Urothelium cell line (cell line): ENCODE measurements around the gene LSS.

Experiments used
- DNase-seq: peaks from one replicate; pipeline ENCODE4 v3.0.0; 2011; ENCODE audit warnings: low spot score, mixed read lengths
- FAIRE-seq: peaks from 2 replicates; lab custom pipeline; 2011; peaks lifted over from hg19 to GRCh38; lab: Jason Lieb, UNC

LSS gene

DNA sequence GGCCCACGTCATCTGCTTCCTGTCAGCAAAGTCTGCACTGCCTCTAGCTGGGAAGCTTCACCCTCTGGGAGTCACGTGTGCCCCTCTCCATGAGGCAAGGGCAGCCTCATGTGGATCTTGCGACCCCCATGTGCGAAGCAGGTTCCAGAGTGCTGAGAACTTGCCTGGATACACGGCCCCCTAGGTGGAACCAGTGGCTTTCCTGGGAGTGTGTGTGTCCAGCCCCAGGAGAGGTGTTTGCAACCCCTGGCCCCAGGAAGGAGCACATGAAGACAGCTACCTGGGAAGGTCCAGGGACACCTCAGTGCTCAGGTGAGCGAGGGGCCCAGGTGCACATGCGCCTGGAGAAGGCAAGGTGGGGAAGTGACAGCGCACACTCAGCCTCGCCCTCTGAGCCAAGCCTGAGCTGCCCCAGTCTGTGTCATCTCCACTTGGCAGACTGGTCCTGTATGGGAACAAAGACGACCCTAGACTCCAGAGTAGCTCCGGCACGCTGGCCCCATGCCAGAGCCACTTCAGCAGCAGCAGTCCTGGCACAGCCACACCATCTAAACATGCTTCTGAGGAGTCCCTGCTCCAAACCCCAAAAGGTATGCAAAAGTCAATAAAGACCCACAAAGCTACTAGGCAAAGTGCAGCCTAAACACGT lies 8.9 kb downstream of the LSS start:
- FAIRE-seq, result no peak
- no peak for DNase-seq

GRCh38 chr21:46218906-46219590 lies 9.5 kb downstream of the LSS start:
- FAIRE-seq, result no peak
- no peak for DNase-seq

GRCh38 chr21:46217511-46218196 lies 10.9 kb downstream of the LSS start:
- DNase-seq, result no peak
- FAIRE-seq, result no peak

- no peak for DNase-seq
- FAIRE-seq, result no peak
Observed at GRCh38 chr21:46216132-46216747, 12.3 kb downstream of the LSS start.

GRCh38 chr21:46215436-46216131 lies 13.0 kb downstream of the LSS start:
- no peak for DNase-seq
- FAIRE-seq, result no peak

DNA sequence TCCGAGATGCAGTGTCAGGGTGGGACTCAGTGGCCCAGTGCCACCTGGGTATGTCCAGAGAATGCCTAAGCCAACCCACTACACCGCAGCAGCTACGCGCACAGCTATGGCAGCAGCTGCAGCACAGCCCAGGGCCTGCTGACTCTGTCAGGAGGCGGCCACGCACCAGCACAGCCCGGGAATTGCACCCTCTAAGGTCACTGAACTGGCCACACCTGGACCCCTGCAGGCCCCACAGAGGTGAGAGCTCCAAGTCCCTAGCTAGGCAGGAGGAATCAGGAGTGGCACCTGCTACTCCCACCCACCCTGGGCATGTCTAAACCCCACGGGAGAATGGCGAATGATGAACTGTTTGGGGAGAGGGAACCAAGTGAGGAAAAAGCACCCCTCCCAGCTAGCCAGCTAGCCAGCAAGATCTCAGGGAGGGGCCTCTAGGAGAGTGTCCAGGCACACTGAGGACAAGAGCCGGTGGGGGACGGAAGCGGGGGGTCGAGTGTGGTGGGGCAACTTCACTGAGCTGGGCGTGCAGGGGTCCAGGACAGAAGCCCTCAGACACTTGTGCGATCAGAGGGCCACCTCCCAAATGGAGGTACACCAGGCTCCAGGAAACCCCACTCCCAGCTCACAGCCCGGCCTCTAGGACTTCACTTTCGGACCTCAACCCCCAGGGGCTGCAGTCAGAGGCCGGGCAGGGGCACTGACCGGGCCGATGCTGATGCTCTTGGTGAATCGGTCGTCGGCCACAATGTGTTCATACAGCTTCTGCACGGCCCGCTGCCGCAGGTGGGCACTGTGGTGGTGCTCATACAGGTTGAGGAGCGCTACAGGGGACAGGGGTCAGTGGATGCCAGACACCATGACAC lies 13.9 kb downstream of the LSS start:
- DNase-seq (no peak), FAIRE-seq (no peak)

GRCh38 chr21:46213620-46214286 lies 14.8 kb downstream of the LSS start:
- no peak for DNase-seq

DNA sequence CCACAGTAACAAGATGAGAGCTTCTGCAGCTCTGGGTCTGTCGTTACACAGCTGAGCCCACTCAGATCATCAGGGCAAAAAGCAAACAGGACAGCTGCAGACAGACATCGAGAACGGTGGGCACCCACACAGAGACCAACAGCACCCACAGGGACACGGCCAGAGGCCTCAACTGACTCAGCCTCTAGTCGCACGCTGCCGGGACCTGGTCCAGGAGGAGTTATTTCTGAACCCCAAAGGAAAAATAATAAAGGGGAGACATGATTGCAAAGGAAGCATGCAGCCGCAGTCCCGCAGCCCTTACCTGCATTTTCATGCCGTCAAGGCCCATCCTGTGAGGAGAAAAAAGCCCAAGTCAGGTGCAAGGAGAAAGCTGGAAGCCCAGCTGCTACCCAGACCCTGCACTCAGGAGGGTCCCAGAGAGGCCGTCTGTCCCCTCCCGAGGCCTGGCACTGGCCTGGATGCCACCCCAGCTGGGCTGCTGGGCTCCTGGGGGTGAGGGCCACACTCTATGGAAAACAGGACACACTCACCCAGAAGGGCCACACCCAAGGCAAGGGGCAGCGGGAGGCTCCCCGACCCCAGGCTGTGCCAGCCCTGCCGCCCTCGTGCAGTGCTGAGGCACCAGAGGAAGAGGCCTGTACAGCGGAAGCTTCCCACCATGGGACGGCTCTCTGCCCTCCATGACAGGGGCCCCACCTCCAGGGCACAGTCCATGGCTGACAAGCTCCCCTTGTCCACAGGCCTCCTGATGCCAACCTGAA lies 15.7 kb downstream of the LSS start:
- FAIRE-seq, result no peak
- no peak for DNase-seq

More at GRCh38 chr21:46213620-46214286, 14.8 kb downstream of the LSS start:
- no peak for FAIRE-seq

DNA sequence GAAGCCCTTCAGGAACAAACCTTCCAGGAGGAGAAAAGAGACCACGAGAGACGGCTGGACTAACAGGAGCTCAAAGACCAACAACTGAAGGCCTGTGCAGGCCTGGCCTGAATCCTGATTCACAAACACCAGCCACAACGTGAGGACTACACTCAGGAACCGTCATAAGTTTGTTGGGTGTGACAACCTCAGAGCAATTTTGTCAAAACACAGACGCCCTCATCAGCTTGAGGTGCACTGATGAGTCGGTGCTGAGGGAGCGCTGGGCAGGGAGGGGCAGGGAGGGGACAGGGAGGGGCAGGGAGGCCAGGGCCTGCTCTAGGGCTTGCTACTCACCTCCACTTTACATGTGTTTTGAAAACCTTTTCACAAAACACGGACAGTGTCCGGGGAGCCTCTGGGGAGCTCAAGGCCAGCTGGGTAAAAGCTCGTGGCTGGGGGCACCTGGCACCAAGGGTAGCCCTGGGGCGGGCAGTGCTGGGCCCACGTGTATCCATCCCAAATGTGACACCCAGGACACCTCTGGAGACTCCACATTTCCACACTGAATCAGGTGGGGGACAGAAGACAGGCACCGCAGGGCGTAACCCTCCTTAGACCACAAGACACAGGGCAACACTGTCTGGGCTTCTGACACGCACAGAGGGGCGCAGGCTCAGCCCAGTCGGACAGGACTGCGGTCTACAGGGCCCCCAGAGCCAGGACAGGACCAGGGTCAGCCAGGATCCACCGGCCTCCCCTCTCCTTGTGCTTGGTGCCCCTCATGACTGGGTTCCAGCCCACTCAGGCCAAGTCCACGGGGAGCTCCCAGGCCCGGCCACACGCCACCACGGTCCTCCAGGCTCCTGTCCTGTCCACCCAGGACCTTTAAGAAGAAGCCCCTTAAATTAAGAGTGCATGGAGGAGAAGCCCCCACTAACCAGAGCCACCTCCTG lies 16.5 kb downstream of the LSS start:
- FAIRE-seq, result no peak

DNA sequence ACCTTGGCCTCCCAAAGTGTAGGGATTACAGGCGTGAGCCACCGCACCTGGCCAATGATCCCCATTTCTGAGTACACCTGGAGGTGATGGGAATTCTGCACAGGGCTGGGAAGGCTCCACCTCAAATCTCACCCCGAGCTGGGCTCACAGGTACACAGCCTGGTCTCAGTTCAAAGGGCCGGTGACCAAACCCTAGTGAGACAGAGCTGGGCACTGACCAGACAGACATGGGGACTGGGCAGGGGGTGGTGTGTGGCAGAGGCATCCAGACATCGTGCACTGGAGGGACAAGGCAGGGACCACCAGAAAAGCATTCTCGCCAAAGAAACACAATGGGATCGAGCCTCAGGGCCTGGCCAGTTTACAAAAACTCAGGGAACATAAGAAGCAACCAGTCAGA lies 17.2 kb downstream of the LSS start:
- no peak for DNase-seq
- no peak for FAIRE-seq

More for the DNA sequence above, 16.5 kb downstream of the LSS start:
- DNase-seq, result no peak

DNA sequence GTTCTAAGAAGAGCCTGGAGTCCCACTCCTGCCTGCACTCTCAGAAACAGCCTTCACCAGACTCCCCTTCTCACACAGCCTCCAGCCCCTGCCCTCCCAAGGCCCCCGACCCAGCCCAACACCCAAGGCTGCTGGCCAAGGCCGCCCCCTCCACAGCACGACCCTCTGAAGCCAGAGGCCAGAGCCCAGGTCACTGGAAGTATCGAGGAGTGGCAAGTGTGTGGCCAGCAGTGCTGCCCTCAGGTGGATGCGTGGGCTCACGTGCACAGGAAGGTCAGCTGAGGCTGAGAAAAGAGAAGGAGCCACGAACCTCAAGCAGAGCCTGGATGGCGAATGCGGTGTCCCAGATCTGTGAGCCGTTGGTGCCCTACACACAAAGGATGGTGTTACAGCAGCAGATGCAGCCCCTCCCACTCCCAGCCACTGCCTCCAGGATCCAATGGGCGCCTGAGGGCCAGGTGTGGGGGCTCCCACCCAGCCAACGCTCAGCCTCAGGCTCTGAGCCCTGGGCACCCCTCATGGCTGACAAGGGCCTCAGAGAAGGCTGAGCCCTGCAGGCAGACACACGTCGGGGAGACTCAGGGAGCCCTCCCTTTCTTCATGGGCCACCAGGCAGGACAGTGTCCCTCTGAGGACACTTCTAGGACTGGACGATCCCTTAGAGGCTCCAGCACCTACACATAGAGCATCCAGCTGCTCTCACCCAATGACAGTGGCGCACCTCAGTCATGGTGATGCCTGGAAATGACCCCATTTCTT lies 18.0 kb downstream of the LSS start:
- DNase-seq (no peak), FAIRE-seq (no peak)

DNA sequence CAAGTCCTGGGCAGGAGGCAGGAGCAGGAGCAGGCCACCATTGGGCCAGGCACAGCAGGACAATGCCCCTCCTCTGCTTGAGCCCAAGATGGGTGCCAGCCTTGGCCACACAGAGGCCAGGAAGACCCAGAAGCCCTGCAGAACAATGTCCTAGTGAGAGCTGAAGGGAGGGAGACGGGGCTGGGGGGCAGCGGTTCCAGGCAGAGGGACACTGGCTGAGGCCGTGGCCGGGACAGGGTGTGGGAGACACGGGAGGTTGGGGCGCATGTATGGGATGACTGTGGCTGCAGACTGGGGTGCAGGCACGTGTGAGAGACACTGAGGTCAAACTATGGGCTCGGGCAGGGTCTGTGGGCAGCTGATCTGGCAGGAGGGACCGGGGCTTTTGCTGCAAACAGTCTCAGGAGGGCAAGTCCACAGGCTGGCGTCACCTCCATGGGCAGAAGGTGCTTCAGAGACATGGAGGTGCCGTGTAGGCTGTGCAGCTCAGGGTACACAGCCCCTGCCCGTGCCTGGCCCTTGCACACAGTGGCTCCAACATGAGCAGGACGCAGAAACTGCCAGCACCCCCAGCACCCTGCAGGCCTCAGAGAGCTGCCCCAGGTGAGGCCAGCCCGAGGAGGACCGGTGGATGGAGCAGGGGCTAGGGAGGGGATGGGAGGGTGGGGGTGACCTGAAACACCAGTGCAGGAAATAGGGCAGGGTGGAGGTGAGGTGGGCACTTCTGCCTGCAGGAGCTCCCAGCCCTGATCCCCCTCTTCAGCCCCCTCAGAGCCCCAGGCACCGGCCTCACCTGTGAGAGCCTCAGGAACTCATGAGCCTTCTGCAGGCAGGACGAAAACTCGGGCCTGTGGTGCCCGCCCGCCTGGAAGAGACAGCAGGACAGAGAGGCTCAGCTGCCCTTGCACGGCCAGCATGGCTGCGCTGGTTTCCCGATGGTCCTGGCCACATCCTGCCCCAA lies 19.5 kb downstream of the LSS start:
- FAIRE-seq (no peak), DNase-seq (no peak)

DNA sequence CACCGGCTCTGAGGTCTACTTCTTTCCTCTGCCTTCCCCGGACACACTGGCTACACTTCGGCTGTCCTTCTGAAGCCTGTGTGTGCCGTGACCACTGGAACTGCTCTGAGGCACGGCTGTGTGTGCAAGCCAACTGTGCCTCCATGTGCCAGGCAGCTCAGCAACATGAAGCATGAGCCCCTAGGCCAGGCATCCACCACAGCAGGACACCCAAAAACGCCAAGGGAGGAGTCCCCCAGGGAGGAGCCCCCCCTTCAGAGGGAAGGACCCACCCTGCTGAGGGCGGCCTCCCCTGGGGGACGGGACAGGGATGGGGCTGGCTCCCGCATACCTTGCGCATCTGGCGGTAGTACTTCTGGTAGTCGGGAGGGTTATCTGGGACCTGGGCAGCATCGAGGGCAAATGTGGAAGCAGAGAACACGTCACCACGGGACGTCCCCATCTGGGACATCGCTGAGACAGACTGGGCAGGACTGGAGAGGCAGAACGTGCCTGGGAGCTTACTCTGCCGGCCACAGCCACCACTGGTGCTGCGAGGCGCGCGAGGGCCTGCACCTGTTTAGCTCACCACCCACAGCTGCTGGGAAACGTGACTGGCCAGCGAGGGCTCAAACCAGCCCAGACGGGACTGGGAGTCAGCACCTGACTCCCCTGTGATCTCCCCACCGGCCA lies 20.5 kb downstream of the LSS start:
- DNase-seq (no peak), FAIRE-seq (no peak)

GRCh38 chr21:46207006-46207919 lies 21.3 kb downstream of the LSS start:
- no peak for DNase-seq

More at GRCh38 chr21:46207006-46207919, 21.3 kb downstream of the LSS start:
- no peak for FAIRE-seq
